GM21528 (cell line): ENCODE results near the gene SLC39A10.

ENCODE experiments used
- ATAC-seq: cut with Tn5 transposase; IDR thresholded peaks from one replicate; pipeline ENCODE4 v1.9.1; 2021; ENCODE audit warnings: mild to moderate bottlenecking, moderate library complexity; ENCODE audit not compliant: unreplicated experiment, low FRiP score

The SLC39A10 gene, protein sequence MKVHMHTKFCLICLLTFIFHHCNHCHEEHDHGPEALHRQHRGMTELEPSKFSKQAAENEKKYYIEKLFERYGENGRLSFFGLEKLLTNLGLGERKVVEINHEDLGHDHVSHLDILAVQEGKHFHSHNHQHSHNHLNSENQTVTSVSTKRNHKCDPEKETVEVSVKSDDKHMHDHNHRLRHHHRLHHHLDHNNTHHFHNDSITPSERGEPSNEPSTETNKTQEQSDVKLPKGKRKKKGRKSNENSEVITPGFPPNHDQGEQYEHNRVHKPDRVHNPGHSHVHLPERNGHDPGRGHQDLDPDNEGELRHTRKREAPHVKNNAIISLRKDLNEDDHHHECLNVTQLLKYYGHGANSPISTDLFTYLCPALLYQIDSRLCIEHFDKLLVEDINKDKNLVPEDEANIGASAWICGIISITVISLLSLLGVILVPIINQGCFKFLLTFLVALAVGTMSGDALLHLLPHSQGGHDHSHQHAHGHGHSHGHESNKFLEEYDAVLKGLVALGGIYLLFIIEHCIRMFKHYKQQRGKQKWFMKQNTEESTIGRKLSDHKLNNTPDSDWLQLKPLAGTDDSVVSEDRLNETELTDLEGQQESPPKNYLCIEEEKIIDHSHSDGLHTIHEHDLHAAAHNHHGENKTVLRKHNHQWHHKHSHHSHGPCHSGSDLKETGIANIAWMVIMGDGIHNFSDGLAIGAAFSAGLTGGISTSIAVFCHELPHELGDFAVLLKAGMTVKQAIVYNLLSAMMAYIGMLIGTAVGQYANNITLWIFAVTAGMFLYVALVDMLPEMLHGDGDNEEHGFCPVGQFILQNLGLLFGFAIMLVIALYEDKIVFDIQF

GRCh38 chr2:195656859-195657633 is at the start of gene SLC39A10:
Gene SLC39A10 (plus strand): TSS chr2:195657226. CDS start chr2:195680043, 22,817 bp downstream.
- ATAC-seq, result peak; percentile 77

DNA sequence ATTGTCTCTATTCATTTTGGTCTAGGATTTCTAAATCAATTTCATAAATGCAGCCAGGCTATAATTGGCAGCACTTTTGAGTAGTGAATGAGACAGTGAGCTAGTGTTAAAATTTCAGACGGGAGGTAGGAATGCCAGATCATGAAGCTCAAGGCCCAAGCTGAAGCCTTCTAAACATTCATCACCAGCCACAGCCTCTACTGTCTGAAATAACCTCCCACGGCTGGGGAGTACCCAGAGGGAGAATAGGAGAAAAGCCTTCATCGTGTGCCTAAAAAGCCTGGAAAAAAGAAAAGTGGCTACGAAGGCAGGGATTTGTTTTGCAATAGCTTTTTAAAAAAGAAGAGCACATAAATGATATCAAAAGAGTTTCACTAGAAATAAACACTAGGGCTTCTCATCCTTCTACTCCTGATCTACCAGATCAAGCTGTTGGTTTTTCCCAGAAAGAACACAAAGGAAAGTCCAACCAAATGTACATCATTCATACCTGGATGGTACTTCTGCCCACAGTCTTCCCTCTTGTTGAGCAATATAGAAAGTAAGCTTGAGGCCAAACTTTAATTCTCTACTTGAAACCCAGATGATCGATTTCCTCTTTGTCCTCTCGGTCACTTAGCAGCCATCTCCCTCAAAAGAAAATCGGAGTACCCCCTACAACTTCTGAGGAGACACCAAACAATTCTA is 48.1 kb upstream of the SLC39A10 start:
- ATAC-seq, result no peak

DNA sequence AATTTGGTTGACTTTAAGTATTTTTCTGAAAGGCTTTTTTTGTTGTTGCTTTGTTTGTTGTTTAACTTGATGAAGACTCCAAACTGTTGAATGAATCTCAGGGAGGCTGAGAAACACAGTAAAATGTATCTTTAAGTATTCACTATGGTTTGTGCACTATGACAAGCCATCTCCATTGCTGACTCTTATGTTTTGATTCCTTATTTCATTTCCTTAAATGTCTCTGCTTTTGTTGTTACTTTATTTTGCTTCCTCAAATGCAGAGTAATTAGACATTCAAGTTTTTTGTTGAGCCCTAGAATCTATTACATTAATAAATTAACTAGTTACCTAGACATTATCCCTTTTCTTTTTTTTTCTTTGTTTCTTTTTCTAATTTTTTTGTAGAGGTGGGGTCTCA is 46.3 kb upstream of the SLC39A10 start:
- ATAC-seq, result no peak

GRCh38 chr2:195612611-195613495 is 44.2 kb upstream of the SLC39A10 start:
- ATAC-seq, result no peak

GRCh38 chr2:195613922-195614321 is 43.1 kb upstream of the SLC39A10 start:
- ATAC-seq, result no peak

GRCh38 chr2:195619590-195619989 is 37.4 kb upstream of the SLC39A10 start:
- ATAC-seq, result no peak

- ATAC-seq, result no peak
Measured at GRCh38 chr2:195620501-195620900, 36.5 kb upstream of the SLC39A10 start.

GRCh38 chr2:195622966-195623365 is 34.1 kb upstream of the SLC39A10 start:
- ATAC-seq, result no peak

DNA sequence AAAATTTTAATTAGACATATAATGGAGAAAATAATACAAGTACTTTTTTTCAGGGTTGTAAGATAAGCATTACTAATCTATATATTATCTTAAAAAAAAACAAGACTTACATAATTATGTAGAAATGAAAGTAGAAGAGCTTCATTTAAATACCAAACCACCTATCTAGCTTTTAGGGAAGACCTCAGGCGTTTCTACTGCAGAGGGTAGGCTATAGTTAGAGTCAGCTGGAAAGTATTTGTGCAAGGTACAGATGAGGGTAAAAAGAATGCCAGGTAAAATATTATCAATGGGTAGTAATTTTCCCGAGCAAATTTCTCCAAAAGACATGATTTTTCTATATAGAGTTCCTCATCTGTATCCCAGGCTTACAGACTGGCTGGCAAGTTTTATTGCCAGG is 30.5 kb upstream of the SLC39A10 start:
- ATAC-seq, result no peak

GRCh38 chr2:195628666-195629065 is 28.4 kb upstream of the SLC39A10 start:
- no peak for ATAC-seq

- ATAC-seq, result no peak
Measured at GRCh38 chr2:195632856-195633572, 24.0 kb upstream of the SLC39A10 start.

DNA sequence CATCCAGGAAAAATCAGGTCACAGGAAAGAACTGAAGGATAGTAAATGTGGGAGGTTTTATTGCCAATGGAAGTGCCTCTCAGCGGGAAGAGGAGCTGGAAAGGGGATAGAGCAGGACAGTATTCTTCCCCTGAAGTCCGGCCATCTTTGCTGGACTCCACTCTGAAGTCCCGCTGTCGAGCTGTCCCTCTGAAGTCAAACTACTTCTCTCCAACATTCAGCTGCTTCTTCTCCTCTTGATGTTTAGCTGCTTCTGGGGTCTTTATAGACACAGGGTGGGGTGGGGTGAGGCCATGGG is 23.5 kb upstream of the SLC39A10 start:
- no peak for ATAC-seq

- ATAC-seq, result no peak
Measured at GRCh38 chr2:195633974-195634373, 23.1 kb upstream of the SLC39A10 start.

- no peak for ATAC-seq
Measured at GRCh38 chr2:195636890-195637289, 20.1 kb upstream of the SLC39A10 start.

DNA sequence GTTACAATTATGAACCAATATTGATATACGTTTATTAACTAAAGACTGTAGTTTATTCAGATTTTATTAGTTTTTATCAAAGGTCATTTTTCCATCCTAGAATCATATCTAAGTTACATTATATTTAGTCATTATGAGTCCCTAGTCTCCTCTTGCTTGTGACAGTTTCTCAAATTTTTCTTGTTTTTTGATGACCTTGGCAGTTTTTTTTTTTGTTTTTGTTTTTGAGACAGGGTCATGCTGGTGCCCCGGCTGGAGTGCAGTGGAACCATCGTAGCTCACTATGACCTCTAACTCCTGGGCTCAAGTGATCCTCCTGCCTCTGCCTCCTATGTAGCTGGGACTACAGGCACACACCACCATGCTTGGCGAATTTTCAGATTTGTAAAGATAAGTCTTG is 18.3 kb upstream of the SLC39A10 start:
- ATAC-seq, result no peak

GRCh38 chr2:195639238-195639858 is 17.7 kb upstream of the SLC39A10 start:
- ATAC-seq, result no peak

DNA sequence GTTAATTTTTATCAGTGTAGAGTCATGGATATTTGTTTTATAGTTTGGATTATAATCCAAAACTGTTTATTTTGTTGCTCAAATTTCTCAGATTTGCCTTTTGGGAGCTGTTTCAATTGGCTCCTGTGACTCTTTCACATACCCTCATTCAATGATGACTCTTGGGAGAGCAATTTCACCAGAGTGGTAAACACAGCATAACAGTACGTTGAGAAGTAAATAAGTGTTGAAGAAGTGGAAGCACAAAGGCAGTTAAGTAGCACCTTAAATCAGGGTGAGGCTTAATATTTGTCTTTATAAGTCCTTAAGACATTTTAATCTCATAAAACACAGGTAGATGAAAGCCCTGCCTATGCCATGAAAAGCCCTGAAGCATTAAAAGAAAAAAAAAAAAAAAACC is 17.1 kb upstream of the SLC39A10 start:
- no peak for ATAC-seq

DNA sequence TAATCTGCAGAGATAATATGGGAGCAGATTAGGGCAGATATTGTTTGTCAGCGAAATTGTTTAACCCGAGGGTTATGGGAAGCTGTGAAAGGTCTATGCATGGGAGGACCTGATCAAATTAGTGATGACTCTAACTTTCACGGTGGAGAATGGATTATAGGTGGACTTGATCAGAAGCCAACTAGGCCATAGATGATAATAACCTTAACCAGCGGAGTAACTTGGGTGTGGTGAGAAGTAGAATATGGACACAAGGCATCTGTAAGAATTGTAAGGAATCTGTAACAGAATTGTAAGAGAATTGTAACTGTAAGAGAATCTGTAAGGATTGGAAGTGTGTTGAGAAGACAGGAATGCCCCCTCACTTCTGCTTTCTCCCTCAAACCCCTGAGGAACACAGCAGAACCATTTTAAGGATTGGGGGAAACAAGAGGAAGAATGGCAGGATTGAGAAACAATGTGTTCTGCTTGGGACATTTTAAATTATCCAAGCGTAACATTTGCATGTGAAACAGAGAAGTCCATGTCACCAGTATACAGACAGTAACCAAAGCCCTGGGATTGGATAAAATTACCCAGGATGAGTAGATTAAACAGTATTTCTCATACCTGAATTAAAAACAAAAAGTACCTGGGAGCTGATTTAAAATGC is 14.9 kb upstream of the SLC39A10 start:
- no peak for ATAC-seq
